ENCODE results near the gene HIPK4. TPM values are rescaled to one million over a fixed set of nuclear protein-coding genes. Genes with fewer than 3 reads are reported as not detected.

HIPK4 gene
- total and polyA plus RNA-seq, 2 of the 8 experiments (the other 6 are each of a cell fraction or from before 2014, with no cell fraction given): 0.15 to 0.57 TPM

DNA sequence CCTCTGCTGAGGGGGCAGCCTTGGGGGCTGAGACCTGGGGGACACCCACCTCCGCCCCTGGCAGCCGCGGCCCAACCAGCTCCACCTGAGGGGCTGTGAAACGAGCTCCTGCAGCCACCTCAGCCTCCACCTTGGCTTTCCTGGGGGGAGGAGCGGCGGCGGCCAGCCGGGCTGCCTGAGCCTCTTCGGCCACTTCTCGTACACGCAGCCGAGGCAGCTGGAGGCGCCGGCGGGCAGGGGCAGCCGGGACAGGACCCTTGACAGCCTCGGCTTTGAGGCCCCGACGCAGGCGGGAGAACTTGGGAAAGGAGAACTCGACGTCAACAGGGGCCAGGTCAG is 7.6 kb upstream of the HIPK4 start (continued):
- TF ChIP-seq RAD21 (IDR thresholded peaks at IDR 0.05 in 1 of 2, conservative IDR thresholded peaks at IDR 0.05 in 1 of 2; ENCODE audit: low read depth in 2 of 2, low read length in 2 of 2) (no peak), CREB1 (IDR thresholded peaks at IDR 0.05) (no peak), EP300 (IDR thresholded peaks at IDR 0.05; ENCODE audit: borderline replicate concordance in 1 of 2, low read depth in 2 of 2, low read length in 2 of 2) (no peak), EZH2 (IDR thresholded peaks at IDR 0.05; ENCODE audit: low read depth, low read length, severe bottlenecking) (no peak), POLR2A (IDR thresholded peaks at IDR 0.05; ENCODE audit: control extremely low read depth in 1 of 2, low read depth in 2 of 2, low read length in 2 of 2) (no peak), PHF8 (conservative IDR thresholded peaks at IDR 0.05; ENCODE audit: low read depth, low read length) (no peak)
- TF ChIP-seq, protein P1, sequence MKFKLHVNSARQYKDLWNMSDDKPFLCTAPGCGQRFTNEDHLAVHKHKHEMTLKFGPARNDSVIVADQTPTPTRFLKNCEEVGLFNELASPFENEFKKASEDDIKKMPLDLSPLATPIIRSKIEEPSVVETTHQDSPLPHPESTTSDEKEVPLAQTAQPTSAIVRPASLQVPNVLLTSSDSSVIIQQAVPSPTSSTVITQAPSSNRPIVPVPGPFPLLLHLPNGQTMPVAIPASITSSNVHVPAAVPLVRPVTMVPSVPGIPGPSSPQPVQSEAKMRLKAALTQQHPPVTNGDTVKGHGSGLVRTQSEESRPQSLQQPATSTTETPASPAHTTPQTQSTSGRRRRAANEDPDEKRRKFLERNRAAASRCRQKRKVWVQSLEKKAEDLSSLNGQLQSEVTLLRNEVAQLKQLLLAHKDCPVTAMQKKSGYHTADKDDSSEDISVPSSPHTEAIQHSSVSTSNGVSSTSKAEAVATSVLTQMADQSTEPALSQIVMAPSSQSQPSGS (IDR thresholded peaks at IDR 0.05; ENCODE audit: low read length): no peak

All from H1 (cell line).